ENCODE measurements around the gene PACC1. TPM values are rescaled to one million over a fixed set of nuclear protein-coding genes. Genes with fewer than 3 reads are reported as not detected.

The PACC1 gene
- total RNA-seq, 4 donors from 2014 or later = 2.9 to 5.5 (median 4.9) TPM

GRCh38 chr1:212438831-212439237 is 24.1 kb upstream of the PACC1 start:
- Histone ChIP-seq H3K27ac (no peak overlapping the region), H3K27me3 (no peaks in the 10 kb centered on the region), H3K9me3 (no peaks in the 10 kb centered on the region), H3K36me3 (no peaks in the 10 kb centered on the region), H3K4me3 (replicated peaks in 1 of 3) (no peak overlapping the region), H3K4me1 (peaks cover 3 to 5% of the 10 kb centered on the region in 2 donors)
- intact Hi-C loops (cut with DNase I) = no loop called here
- TF ChIP-seq CTCF (IDR thresholded peaks at IDR 0.05) (no peak), POLR2A (IDR thresholded peaks at IDR 0.05) (no peak)
- 96 to 98% methylated on average over 2 of the region's 2 CpGs for WGBS, 2 donors
- no peak for DNase-seq

- intact Hi-C loops (cut with DNase I) = no loop called here
- H3K4me3 ChIP-seq (replicated peaks in 1 of 3) = no peak overlapping the region
- no peak overlapping the region for H3K27ac ChIP-seq
- no peaks in the 10 kb centered on the region for H3K36me3 ChIP-seq
- 88 to 95% methylated on average over 4 of the region's 4 CpGs for WGBS, 2 donors
- DNase-seq = no peak
- peaks cover 10 to 12% of the 10 kb centered on the region in 2 donors for H3K4me1 ChIP-seq
- TF ChIP-seq POLR2A (IDR thresholded peaks at IDR 0.05) = no peak
- no peak for TF ChIP-seq CTCF (IDR thresholded peaks at IDR 0.05)
- H3K27me3 ChIP-seq = no peaks in the 10 kb centered on the region
- H3K9me3 ChIP-seq = no peaks in the 10 kb centered on the region
Observed at GRCh38 chr1:212437179-212437798, 22.6 kb upstream of the PACC1 start.

GRCh38 chr1:212434992-212435391 is 20.3 kb upstream of the PACC1 start:
- H3K4me3 ChIP-seq (replicated peaks in 1 of 3) = no peak overlapping the region
- H3K36me3 ChIP-seq = no peaks in the 10 kb centered on the region
- H3K27ac ChIP-seq = no peak overlapping the region
- H3K9me3 ChIP-seq = no peaks in the 10 kb centered on the region
- intact Hi-C loops (cut with DNase I) = no loop called here
- DNase-seq = no peak
- no peaks in the 10 kb centered on the region for H3K27me3 ChIP-seq
- peaks cover 13 to 16% of the 10 kb centered on the region in 2 donors for H3K4me1 ChIP-seq
- 96% methylated on average over 4 of the region's 4 CpGs for WGBS, 2 donors
- no peak for TF ChIP-seq POLR2A (IDR thresholded peaks at IDR 0.05)

- H3K27me3 ChIP-seq = no peaks in the 10 kb centered on the region
- no peak for DNase-seq
- H3K4me1 ChIP-seq = peaks cover 13 to 16% of the 10 kb centered on the region in 2 donors
- H3K27ac ChIP-seq = peak overlapping the region in 2 of 3 donors; percentile 67 to 72
- H3K4me3 ChIP-seq (replicated peaks in 1 of 3) = peak overlapping the region in 2 of 3 donors; percentile 81 to 83
- no peaks in the 10 kb centered on the region for H3K9me3 ChIP-seq
- TF ChIP-seq POLR2A (IDR thresholded peaks at IDR 0.05) (no peak), CTCF (IDR thresholded peaks at IDR 0.05) (no peak)
- intact Hi-C loops (cut with DNase I) = no loop called here
- 65 to 78% methylated on average over 12 to 17 of the region's 17 CpGs for WGBS, 2 donors
- H3K36me3 ChIP-seq = no peaks in the 10 kb centered on the region
Observed at GRCh38 chr1:212433577-212434462, 19.1 kb upstream of the PACC1 start.

GRCh38 chr1:212432661-212433576 is 18.2 kb upstream of the PACC1 start, which contains the start of gene NENF:
Gene NENF, plus strand, starts transcription at chr1:212432920. Its CDS starts 24 bp downstream, at chr1:212432944.
- DNase-seq = peak; percentile 81 to 88
- H3K9me3 ChIP-seq = no peaks in the 10 kb centered on the region
- H3K4me3 ChIP-seq (replicated peaks in 1 of 3) = peak within 1 kb of the TSS; percentile 5 to 83 (median 81)
- TF ChIP-seq CTCF (IDR thresholded peaks at IDR 0.05) (no peak), POLR2A (IDR thresholded peaks at IDR 0.05) (peak; percentile 83 to 95)
- H3K4me1 ChIP-seq = peaks cover 13 to 16% of the 10 kb centered on the region in 2 donors
- H3K36me3 ChIP-seq = no peaks in the 10 kb centered on the region
- H3K27ac ChIP-seq = peak within 1 kb of the TSS; percentile 2 to 72 (median 67)
- H3K27me3 ChIP-seq = no peaks in the 10 kb centered on the region
- intact Hi-C loops (cut with DNase I) = no loop called here
- 2 to 6% methylated on average over 7 to 47 of the region's 86 CpGs for WGBS, 2 donors
